Globus pallidus (tissue), 1 donor: ENCODE measurements around the gene MAGEA3.
"Not testable (repeated sequence)": the region's sequence is repeated elsewhere in the genome, so short reads cannot be mapped to it uniquely, and the experiment has no call there.

Experiments
- DNase-seq: peaks from one replicate; pipeline ENCODE4 v3.0.0-alpha.2; 2015; ENCODE audit warnings: low spot score

The MAGEA3 gene

GRCh38 chrX:152697952-152698931 lies at the start of gene MAGEA3:
Gene MAGEA3, plus strand, starts transcription at chrX:152698794. Its CDS starts 2,039 bp downstream, at chrX:152700833.
- not testable (repeated sequence) for DNase-seq

GRCh38 chrX:152652060-152652459 lies 46.5 kb upstream of the MAGEA3 start:
- no peak for DNase-seq

GRCh38 chrX:152652467-152652866 lies 46.1 kb upstream of the MAGEA3 start:
- DNase-seq: no peak

- DNase-seq: no peak
Observed at GRCh38 chrX:152656087-152656486, 42.5 kb upstream of the MAGEA3 start.

GRCh38 chrX:152656890-152657289 lies 41.7 kb upstream of the MAGEA3 start:
- DNase-seq: no peak

- DNase-seq: no peak
Observed at GRCh38 chrX:152658302-152658701, 40.3 kb upstream of the MAGEA3 start.

- no peak for DNase-seq
Observed at GRCh38 chrX:152663086-152663485, 35.5 kb upstream of the MAGEA3 start.

GRCh38 chrX:152674135-152674534 lies 24.5 kb upstream of the MAGEA3 start:
- no peak for DNase-seq

- DNase-seq: not testable (repeated sequence)
Observed at GRCh38 chrX:152674652-152675051, 23.9 kb upstream of the MAGEA3 start.

GRCh38 chrX:152681012-152681411 lies 17.6 kb upstream of the MAGEA3 start:
- DNase-seq: not testable (repeated sequence)

GRCh38 chrX:152700390-152700789 lies 1.8 kb downstream of the MAGEA3 start:
- DNase-seq: not testable (repeated sequence)

- DNase-seq: not testable (repeated sequence)
Observed at GRCh38 chrX:152706500-152706899, 7.9 kb downstream of the MAGEA3 start.

GRCh38 chrX:152709173-152709572 lies 10.6 kb downstream of the MAGEA3 start, which contains the start of gene CSAG2:
Gene CSAG2, minus strand, starts transcription at chrX:152709273. Its CDS starts 161 bp downstream, at chrX:152709112.
- not testable (repeated sequence) for DNase-seq

GRCh38 chrX:152713195-152713594 lies 14.6 kb downstream of the MAGEA3 start:
- DNase-seq: not testable (repeated sequence)

- DNase-seq: not testable (repeated sequence)
Observed at GRCh38 chrX:152713815-152714787, 15.5 kb downstream of the MAGEA3 start, which contains the start of gene MAGEA2B. Gene MAGEA2B, plus strand, starts transcription at chrX:152714628. Its CDS starts 2,479 bp downstream, at chrX:152717107.

GRCh38 chrX:152725409-152725808 lies 26.8 kb downstream of the MAGEA3 start:
- no peak for DNase-seq

- no peak for DNase-seq
Observed at GRCh38 chrX:152733261-152733975, 34.8 kb downstream of the MAGEA3 start, which contains the start of the genes CSAG1 and MAGEA12. Gene CSAG1, minus strand, starts transcription at chrX:152733721. Its CDS starts 1,261 bp downstream, at chrX:152732460. Gene MAGEA12, plus strand, starts transcription at chrX:152733757. Its CDS starts 2,405 bp downstream, at chrX:152736162.

- not testable (repeated sequence) for DNase-seq
Observed at GRCh38 chrX:152734143-152734858, 35.7 kb downstream of the MAGEA3 start.

GRCh38 chrX:152735101-152735500 lies 36.5 kb downstream of the MAGEA3 start:
- DNase-seq: no peak

GRCh38 chrX:152735860-152736511 lies 37.4 kb downstream of the MAGEA3 start:
- DNase-seq: no peak
